HG03196 (cell line): Measurements from ENCODE around the gene SEZ6.

ENCODE experiments used
- ATAC-seq: cut with Tn5 transposase; IDR thresholded peaks from one replicate; pipeline ENCODE4 v1.9.1; 2021; ENCODE audit not compliant: unreplicated experiment

SEZ6 gene

GRCh38 chr17:28957277-28957991 is 48.4 kb downstream of the SEZ6 start:
- no peak for ATAC-seq

- ATAC-seq: no peak
These were observed 49.0 kb downstream of the SEZ6 start for GRCh38 chr17:28956861-28957260.

- ATAC-seq: no peak
These were observed 49.7 kb downstream of the SEZ6 start for GRCh38 chr17:28956112-28956511.

GRCh38 chr17:28955408-28955807 is 50.4 kb downstream of the SEZ6 start:
- ATAC-seq: no peak

GRCh38 chr17:28954886-28955285 is 50.9 kb downstream of the SEZ6 start:
- no peak for ATAC-seq

- ATAC-seq: no peak
These were observed 52.3 kb downstream of the SEZ6 start for GRCh38 chr17:28953444-28954118.

GRCh38 chr17:28951991-28952975 is 53.5 kb downstream of the SEZ6 start:
- ATAC-seq: peak; percentile 52

- peak; percentile 58 for ATAC-seq
These were observed 54.3 kb downstream of the SEZ6 start, which contains the start of gene PHF12 for GRCh38 chr17:28951428-28951990. Gene PHF12 (minus strand): TSS chr17:28951518. CDS start chr17:28950960, 558 bp downstream.

- ATAC-seq: no peak
These were observed 54.9 kb downstream of the SEZ6 start for GRCh38 chr17:28950752-28951427.

- no peak for ATAC-seq
These were observed 55.6 kb downstream of the SEZ6 start for GRCh38 chr17:28950017-28950751.

- ATAC-seq: no peak
These were observed 56.4 kb downstream of the SEZ6 start for GRCh38 chr17:28949185-28950016.

GRCh38 chr17:28948873-28949184 is 57.0 kb downstream of the SEZ6 start:
- ATAC-seq: no peak

- no peak for ATAC-seq
These were observed 57.5 kb downstream of the SEZ6 start for GRCh38 chr17:28948342-28948741.

- ATAC-seq: no peak
These were observed 58.2 kb downstream of the SEZ6 start for GRCh38 chr17:28947639-28948038.

- no peak for ATAC-seq
These were observed 59.6 kb downstream of the SEZ6 start for GRCh38 chr17:28946239-28946638.

GRCh38 chr17:28944862-28945741 is 60.7 kb downstream of the SEZ6 start:
- no peak for ATAC-seq

GRCh38 chr17:28944343-28944742 is 61.5 kb downstream of the SEZ6 start:
- no peak for ATAC-seq

- no peak for ATAC-seq
These were observed 62.9 kb downstream of the SEZ6 start for GRCh38 chr17:28942925-28943324.
